Mesothelial cell of epicardium (in vitro differentiated cells): ENCODE data around the gene OR2L3. TPM values are rescaled to one million over a fixed set of nuclear protein-coding genes. Genes with fewer than 3 reads are reported as not detected.

Experiments used
- DNase-seq, 2 experiments: peaks; one replicate each; pipeline ENCODE4 v3.0.0; 2021; ENCODE audit warnings: low spot score in 2 of 2; ENCODE audit not compliant: unreplicated experiment in 2 of 2
- H3K27ac Mint-ChIP-seq: 2 replicates; pipeline ENCODE4 v1.8.0; 2021; ENCODE audit warnings: mixed read lengths
- H3K27me3 Mint-ChIP-seq: 2 replicates; pipeline ENCODE4 v1.8.0; 2021; ENCODE audit warnings: low read depth, mixed read lengths
- H3K36me3 Mint-ChIP-seq: 2 replicates; pipeline ENCODE4 v1.8.0; 2021; ENCODE audit warnings: mixed read lengths
- H3K4me1 Mint-ChIP-seq: 2 replicates; pipeline ENCODE4 v1.8.0; 2021; ENCODE audit warnings: mixed read lengths
- H3K4me3 Mint-ChIP-seq: 2 replicates; pipeline ENCODE4 v1.8.0; 2021; ENCODE audit warnings: mild to moderate bottlenecking, moderate library complexity, mixed read lengths
- H3K9me3 Mint-ChIP-seq: 2 replicates; pipeline ENCODE4 v1.8.0; 2021; ENCODE audit warnings: mixed read lengths
- CTCF ChIP-seq: fragments of 200-600 bp; sonication (generic); IDR thresholded peaks from one replicate; pipeline ENCODE4 v1.5.0; 2021; ENCODE audit warnings: antibody characterized with exemption; ENCODE audit not compliant: unreplicated experiment
- total RNA-seq: library from RNA; stranded (reverse); gene quantifications from 3 replicates; pipeline ENCODE4 v1.2.1, GENCODE V29; 2021

OR2L3 gene
- total RNA-seq, 1 donor from 2014 or later: not detected

GRCh38 chr1:248015803-248016202 is 30.8 kb upstream of the OR2L3 start:
- no peak overlapping the region for H3K4me3 Mint-ChIP-seq
- H3K36me3 Mint-ChIP-seq: no peaks in the 10 kb centered on the region
- DNase-seq: no peak
- H3K27ac Mint-ChIP-seq: no peak overlapping the region
- no peak for TF ChIP-seq CTCF
- peaks cover 70% of the 10 kb centered on the region for H3K9me3 Mint-ChIP-seq
- no peaks in the 10 kb centered on the region for H3K4me1 Mint-ChIP-seq
- no peaks in the 10 kb centered on the region for H3K27me3 Mint-ChIP-seq

GRCh38 chr1:248029770-248030169 is 16.9 kb upstream of the OR2L3 start, which contains the start of gene OR2L2:
TSS of gene OR2L2 (plus strand) at chr1:248030070. CDS start at chr1:248038268, 8,198 bp downstream.
- peaks cover 66% of the 10 kb centered on the region for H3K9me3 Mint-ChIP-seq
- no peaks in the 10 kb centered on the region for H3K27me3 Mint-ChIP-seq
- TF ChIP-seq CTCF: no peak
- H3K4me3 Mint-ChIP-seq: no peak within 1 kb of the TSS
- no peak for DNase-seq
- H3K27ac Mint-ChIP-seq: no peak within 1 kb of the TSS
- no peaks in the 10 kb centered on the region for H3K4me1 Mint-ChIP-seq
- H3K36me3 Mint-ChIP-seq: no peaks in the 10 kb centered on the region

- TF ChIP-seq CTCF: no peak
- Mint-ChIP-seq H3K36me3 (peaks cover 3% of the 10 kb centered on the region), H3K27me3 (no peaks in the 10 kb centered on the region), H3K4me1 (no peaks in the 10 kb centered on the region), H3K27ac (no peak overlapping the region), H3K9me3 (peaks cover 58% of the 10 kb centered on the region), H3K4me3 (no peak overlapping the region)
- no peak for DNase-seq
Observed at GRCh38 chr1:248045209-248045608, 1.4 kb upstream of the OR2L3 start.

GRCh38 chr1:248047008-248047407 is 372 bp downstream of the OR2L3 start:
- no peak for DNase-seq
- Mint-ChIP-seq H3K4me3 (no peak overlapping the region), H3K9me3 (peaks cover 57% of the 10 kb centered on the region), H3K4me1 (no peaks in the 10 kb centered on the region), H3K27ac (no peak overlapping the region), H3K27me3 (no peaks in the 10 kb centered on the region), H3K36me3 (peaks cover 4% of the 10 kb centered on the region)
- TF ChIP-seq CTCF: no peak

- H3K27me3 Mint-ChIP-seq: no peaks in the 10 kb centered on the region
- no peak for TF ChIP-seq CTCF
- no peak for DNase-seq
- peaks cover 2% of the 10 kb centered on the region for H3K36me3 Mint-ChIP-seq
- peaks cover 65% of the 10 kb centered on the region for H3K9me3 Mint-ChIP-seq
- H3K4me3 Mint-ChIP-seq: no peak overlapping the region
- no peak overlapping the region for H3K27ac Mint-ChIP-seq
- H3K4me1 Mint-ChIP-seq: no peaks in the 10 kb centered on the region
Observed at GRCh38 chr1:248054671-248055070, 8.0 kb downstream of the OR2L3 start.

- Mint-ChIP-seq H3K36me3 (peaks cover 2% of the 10 kb centered on the region), H3K27me3 (no peaks in the 10 kb centered on the region), H3K4me1 (no peaks in the 10 kb centered on the region), H3K9me3 (peaks cover 62% of the 10 kb centered on the region), H3K27ac (no peak overlapping the region), H3K4me3 (no peak overlapping the region)
- DNase-seq: no peak
- TF ChIP-seq CTCF: no peak
Observed at GRCh38 chr1:248055261-248055660, 8.6 kb downstream of the OR2L3 start.
